Ecto neural progenitor cell (in vitro differentiated cells): ENCODE measurements around the gene ACE.

Experiments used
- DNase-seq: peaks from one replicate; pipeline ENCODE4 v3.0.0-alpha.2; 2018; ENCODE audit warnings: low spot score

ACE gene

DNA sequence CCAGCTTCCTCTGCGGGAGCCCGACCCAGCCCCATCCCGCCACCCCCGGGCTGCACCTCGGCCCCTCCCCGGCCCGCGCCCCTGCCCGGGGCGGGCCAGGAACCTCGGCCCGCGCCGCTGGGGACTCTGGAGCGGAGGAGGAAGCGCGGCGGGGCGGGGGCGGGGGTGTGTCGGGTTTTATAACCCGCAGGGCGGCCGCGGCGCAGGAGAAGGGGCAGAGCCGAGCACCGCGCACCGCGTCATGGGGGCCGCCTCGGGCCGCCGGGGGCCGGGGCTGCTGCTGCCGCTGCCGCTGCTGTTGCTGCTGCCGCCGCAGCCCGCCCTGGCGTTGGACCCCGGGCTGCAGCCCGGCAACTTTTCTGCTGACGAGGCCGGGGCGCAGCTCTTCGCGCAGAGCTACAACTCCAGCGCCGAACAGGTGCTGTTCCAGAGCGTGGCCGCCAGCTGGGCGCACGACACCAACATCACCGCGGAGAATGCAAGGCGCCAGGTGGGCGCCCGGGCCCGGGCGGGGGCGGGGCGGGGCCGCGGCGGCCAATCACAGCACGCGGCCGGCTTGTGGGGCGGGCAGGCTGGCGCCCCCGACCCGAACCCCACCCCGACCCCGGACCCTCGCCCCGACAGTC, at the start of gene ACE:
Gene ACE, plus strand, starts transcription at position 208 of the 626 bp plus-strand sequence. Its CDS starts 34 bp downstream, at position 242.
- peak; percentile 76 for DNase-seq

DNA sequence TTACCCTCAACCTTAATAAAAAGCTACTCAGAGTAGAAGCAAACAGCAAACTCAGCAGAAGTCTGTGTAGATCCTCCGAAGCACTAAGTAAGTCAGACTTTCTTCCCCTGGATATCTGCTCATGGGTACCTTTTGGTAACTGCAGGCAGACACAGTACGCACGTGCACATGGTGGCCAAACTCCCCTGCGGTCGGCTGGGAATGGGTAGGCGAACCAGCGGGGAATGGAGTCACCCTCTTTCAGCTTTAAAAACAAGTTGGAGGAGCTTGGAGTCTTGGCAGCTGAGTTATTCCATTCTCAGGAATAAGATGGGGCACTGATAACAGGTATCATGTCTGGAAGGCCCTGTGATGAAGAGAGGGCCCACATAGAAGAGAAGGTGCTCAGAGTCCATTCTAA, 47.1 kb upstream of the ACE start:
- no peak for DNase-seq

DNA sequence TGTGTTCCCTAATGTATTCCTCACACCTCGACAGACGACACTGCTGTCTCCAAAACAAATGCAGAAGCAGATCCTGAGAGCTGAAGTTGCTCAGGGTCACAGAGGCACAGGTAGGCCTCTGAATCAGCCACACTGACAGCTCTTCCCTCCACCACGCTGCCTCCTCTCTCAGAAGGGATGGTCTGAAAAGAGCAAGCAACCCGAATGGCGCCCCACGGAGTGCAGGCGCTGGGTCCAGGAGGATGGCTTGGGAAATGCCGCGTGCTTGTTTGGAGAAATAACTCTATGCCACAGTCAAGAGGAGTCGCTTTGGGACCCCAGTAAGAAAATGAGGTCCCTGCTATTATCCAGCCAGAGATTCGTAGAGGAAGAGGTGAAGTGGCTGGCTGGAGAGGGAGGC, 46.6 kb upstream of the ACE start:
- DNase-seq: no peak

DNA sequence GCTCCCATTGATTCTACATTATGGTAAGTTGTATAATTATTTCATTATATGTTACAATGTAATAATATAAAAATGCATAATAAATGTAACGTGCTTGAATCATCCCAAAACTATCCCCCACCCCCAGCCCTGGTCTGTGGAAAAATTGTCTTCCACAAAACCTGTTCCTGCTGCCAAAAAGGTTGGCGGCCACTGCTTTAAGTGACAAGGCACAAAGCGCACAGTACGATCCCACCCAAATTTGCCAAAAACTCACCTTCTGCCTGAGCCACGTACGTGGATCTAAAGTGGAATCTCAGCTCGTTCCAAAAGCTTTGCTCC, 45.3 kb upstream of the ACE start:
- DNase-seq: no peak

DNA sequence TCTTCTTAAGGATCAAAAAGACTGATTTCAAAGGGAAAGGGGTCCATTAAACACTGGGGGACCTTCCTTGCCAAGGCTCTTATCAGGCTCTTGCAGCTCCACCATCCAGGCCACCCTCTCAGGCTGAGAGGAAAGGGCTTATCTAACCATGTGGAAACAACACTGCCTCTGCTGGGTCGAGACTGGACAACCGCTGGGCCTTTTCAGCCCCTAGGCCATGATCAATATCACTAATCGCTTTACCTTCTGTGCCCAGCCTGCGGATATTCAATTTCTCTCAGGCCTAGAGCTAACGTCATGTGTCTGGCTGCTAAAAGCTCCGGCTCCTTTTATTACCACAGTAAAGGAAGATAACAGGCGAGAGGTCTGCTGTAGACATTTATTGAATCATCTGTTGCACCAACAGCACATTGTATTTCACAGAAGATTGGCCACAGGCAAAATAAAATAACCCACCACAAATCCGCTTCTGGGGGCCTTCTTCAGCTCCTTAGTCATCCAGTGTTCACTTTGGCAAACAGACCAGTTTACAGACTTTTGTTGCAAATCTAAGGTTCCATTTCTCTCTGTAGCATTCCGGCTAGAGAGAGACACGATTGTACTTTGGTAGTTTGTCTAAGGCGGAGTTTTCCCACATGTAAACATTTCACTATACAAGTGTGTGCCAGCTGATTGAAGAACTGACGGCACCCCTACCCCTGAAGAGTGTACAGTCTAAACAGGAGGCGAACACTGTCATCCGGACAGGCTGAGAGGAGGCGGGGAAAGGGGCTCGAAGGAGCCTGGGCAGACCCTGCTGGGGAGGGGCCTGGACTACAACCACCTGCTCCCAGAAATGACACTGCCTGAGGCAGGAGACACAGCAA, 44.7 kb upstream of the ACE start:
- no peak for DNase-seq

DNA sequence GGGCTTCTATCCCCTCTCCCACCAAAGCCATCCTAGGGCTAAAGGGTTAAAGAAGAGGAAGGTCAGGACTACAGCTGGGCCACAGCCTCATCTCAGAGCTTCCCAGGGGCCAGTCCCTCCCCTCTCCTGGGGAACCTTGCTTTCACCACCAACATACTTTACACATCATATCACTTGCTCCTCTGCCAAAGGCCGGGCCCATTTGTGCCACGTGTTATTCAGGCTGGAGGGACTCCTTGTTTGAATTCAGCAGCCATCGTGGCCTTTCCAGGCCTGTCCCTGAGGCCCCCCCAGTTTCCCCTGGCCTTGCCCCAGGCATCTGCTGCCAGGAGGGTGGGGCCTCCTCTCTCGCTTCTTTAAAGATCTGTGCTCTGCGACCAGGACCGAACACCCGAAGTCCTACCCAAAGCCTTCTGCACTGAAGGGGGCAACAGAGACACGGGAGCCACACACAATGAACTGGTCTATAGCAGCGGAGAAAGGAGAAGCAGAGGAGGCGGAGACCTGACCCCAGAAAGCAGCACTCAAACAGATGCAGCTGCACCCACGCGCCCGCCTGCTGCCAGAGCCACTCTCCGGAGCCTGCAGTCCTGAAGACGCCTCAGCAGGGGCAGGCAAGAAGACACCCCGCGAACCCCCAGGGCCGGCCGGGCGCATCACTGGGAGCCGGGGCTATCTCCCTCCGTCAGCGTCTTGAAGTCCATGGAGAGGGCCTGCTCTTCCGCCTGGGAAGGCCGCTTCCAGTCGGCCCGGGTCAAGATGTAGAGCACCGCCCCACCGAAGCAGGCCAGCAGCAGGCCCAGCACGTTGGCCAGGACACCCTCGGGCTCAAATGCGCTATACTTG, 42.9 kb upstream of the ACE start:
- DNase-seq: no peak

DNA sequence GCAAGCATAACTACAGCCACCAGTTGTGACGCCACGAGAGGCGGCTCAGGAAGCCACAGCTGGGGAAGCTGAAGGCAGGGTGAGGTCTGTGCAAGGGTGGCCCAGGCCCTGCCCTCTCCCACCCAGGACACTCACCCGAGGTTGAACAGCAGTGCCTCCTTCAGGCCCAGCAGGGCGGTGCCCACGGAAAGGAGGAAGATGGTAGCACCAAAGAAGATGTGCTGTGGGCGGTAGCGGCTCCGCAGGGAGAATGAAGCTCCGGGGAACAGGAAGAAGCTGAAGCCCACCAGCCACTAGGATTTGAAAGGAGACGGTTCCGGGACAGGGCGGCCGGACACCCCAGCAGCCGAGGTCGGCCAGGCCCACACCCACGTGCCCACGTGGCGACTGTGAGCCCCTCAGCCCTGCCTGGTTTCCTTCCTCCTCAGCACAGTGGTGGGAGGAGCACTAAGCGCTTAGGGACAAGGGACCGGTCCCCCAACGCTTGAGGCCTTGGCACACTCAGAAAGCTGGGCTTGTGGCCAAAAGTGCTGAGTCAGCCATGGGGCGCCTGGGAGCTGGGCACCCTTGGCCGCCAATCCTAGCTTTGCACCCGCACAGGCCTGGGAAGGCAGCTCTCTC, 41.8 kb upstream of the ACE start:
- no peak for DNase-seq

DNA sequence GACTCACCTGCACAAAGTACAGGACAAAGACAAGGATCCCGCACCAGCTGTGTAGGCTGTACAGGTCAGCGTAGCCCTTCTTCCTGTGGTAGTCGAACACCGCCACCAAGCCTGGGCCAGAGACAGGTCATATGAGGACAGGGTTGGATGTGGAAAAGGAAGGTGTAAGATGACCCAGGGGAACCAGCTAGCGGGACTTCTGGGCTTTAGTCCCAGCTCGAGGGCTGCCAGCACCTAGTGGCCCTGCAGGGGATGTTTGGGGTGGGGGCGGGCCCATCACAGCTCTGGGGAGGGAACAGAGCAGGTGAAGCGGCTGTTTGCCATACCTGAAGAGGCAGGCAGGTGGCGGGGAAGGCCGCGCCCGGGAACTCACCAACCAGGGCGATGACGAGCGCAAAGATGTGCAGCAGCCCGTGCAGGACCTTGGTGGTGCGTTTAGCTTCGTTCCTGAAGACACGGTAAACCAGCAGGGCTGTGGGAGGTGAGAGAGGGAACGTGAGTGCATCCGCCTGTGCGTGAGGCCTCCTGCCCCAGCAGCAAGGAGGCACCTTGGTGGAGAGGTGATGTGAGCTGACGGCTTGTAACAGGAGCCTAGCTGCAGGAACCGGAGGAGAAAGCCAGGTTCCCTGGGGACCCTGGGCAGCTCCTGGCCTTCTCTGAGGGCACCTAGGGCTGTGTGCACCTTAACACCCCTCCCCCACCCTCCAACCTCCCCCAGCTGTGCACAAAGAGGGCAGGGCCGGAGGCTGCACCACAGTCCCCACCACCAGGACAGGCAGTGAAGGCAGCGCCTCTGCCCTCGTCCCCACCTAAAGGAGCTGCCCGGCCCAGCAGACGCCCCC, 41.0 kb upstream of the ACE start:
- no peak for DNase-seq

DNA sequence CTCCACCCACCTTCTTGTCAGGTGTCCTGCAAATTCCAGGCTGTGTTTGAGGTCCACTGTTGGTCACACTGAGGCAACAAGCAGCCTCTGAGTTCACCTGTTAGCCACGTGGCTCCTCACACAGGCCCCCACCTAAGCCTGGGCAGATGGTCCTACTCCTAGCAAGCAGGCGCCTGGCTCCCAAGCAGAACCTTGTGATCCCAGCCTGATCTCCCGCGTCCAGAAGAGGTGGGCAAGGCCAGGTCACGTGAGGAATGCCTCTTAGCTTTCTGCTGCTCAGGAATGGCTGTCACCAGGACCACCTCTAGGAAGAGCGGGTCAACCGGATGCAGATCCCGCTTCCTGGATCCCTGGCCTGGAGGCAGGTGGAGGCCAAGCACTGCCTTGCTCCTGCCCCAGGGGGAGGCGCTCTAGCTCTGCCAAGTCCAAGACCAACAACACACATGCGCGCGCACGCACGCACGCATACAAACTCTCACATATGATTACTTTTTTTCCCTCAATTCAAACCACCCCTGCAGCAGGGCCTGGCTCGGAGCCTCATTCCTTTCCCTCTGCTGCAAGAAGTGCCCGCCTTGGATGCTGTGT, 40.2 kb upstream of the ACE start:
- no peak for DNase-seq

DNA sequence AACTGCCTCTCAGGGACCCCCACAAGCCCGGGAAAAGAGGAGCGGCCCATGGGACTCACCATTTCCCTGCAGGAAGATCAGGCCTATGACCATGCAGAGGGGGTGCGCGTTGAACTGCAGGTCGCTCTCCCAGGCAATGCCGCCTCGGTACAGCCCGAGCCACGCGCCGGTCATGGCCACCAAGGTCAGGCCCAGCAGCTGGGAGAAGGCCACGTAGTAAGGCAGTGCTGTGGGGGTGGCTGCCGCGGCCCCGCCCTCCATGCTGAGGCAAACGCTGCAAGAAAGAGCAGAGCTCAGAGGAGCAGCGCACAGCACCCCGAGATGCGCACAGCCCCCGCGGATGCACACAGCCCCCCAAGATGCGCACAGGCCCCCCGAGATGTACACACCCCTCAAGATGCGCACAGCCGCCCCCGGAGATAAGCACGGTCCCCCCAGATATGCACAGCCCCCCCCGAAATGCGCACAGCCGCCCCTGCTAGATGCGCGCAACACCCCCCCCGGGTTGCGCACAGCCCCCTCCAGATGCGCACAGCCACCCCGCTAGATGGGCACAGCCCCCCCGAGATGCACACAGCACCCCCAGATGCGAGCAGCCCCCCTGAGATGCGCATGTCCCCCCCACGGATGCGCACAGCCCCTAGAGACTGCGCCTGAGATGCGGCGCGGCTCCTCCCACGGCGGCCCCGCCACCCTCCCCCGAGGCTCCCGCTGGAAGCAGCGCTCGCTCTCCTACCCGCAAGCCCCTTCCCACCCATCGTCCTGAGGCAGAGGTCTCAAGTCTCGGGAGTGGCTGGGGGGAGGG, 39.4 kb upstream of the ACE start:
- DNase-seq: no peak

DNA sequence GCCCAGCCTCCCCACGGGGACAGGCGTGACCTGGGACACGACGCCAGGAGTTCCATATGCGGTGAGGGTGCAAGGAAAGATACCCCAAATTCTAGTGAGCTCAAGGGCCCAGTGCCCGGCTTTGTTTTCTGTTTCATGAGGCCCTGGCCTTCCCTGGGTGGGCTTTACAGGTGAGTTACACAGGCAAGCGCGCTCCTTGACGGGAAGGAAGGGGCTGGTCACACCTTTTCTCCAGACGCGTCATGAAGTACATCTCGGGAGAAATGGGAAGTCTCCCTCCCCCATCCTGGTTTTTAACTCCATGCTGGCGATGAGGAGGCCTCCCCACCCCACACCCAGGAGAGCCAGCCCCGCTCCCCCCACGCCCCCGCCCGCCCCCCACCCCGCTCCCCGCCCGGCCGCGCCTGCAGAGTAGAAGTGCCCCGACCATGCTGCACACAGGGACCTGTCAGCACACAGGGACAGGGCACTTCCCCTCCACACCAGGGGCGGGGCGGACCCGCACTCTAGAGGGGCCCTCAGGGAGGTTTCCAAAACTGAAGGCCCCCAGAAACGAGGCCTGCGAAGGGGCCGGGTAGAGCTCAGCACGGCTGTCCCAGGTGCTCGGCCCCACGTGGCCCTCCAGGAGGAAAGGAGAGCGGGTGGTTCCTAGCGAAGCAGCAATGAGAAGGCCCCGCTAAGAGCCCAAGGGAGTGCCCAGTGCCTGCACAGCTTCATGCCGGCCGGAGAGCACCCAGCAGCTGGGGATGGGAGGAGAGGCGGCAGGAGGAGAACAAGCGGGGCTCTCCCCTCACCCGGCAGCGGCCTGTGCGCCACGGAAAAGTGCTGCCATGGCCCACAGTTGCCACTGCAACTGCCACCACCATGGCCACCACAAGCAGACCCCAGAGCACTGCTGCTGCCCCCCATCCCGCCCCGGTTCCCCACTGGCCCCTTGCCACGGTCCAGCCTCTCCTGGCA, 38.5 kb upstream of the ACE start:
- no peak for DNase-seq

DNA sequence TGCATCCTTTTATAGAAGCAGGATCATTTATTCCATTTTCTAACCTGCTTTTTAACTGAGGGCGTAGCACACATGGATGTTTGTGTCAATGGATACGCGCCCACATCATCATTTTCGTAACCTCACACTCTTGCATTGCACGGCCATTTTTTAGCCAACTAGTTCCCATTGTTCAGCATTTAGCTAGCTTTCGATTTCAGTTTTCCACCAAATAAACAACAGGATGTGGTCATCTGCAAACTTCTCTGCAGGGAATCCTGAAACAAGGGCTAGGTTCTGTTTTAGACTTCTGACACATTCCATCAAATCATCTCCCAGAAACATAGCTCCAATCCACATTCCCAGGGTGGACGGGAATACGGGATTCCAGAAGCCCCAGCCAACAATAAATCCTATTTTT, 37.2 kb upstream of the ACE start:
- no peak for DNase-seq

DNA sequence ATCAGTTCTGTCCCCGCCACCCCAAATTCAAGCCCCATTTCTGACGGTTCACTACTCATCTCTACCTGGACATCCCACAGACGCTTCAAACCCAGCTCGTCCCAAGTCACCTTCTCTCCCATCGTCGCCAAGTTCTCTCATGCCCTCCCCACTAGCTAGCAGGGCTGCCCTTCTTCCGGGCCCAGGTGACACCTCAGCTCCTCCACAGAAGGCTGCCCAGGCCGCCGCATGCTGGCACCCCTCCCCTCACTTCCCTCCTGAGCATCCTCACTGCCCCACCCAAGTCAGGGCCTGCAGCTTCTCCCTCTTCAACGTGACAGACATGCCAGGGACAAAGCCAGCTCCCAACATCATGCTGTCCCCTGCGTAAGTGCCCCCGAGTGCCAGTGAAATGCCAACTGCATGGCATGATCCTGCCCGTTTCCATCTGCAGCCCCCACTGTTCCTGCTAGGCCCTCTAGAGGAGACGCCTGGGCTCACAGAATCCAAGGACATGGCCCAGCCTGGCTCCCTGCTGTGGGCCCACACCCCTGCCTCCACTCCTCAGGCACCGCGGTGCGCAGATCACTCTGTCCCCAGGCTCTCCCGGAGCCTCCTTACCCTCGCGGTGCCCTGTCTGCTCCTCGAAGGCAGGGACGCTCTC, 36.6 kb upstream of the ACE start:
- no peak for DNase-seq

DNA sequence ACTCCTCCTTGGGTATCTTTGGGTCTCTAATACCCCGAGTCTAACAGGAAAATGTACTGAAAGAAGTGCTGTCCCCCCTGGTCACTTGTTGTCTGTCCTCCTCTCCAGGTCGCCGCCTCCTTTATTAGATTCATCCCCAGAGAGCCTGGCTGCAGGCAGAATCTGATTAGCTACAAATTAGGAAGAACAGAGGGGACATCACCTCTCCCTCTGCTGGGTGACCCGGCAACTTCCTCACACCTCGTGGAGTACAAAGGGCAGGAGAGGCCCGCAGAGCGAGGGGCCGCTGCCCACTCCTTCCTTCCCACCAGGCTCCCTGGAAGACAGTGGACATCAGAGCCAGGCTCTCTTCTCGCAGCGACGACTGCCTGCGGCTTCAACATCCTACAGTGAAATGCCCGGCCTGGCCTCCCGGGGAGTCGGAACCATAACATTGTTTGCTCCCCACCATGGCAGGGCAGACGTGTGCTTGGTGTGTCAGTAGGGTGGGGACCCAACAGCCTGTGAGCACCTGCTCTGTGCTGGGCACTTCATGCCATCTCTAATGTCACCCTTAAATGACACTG, 36.0 kb upstream of the ACE start:
- no peak for DNase-seq

DNA sequence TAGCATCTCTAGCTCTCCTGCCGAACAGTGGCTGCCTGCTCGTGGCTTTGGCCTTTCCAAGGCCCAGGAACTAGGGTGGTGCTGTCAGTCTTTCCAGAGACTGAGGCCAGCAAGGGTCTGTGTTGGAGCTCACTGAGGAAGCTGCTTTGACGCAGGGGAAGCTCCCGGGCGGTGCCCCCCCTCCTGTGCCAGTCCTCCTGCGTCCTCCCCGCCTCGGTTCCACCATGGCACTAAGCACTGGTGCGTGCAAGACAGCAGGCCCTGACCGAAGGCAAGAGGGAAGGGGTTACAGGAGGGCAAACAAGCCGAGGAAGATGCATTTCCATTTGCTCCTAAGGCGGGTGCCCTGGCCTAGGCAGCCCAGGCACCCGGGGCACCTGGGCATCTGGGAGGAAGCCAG, 35.2 kb upstream of the ACE start:
- no peak for DNase-seq

DNA sequence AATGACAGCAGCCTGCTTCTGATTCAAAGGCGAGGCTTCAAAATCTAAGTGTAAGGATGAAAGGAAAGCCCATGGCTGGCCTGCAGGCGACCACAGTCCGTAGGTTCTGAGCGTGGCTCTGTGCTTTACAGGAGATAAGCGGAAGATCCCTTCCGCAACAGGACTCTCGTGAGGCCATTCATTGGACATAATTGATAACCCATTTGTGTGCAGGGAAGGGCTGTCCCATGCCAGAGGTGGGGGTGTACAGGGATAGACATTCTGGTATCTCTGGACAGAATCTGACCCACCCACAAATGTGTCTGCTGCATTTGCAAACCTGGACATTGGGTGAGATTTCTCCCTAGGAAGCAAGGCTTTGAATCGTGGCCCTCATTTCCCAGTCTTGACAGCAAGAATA, 34.8 kb upstream of the ACE start:
- DNase-seq: no peak

DNA sequence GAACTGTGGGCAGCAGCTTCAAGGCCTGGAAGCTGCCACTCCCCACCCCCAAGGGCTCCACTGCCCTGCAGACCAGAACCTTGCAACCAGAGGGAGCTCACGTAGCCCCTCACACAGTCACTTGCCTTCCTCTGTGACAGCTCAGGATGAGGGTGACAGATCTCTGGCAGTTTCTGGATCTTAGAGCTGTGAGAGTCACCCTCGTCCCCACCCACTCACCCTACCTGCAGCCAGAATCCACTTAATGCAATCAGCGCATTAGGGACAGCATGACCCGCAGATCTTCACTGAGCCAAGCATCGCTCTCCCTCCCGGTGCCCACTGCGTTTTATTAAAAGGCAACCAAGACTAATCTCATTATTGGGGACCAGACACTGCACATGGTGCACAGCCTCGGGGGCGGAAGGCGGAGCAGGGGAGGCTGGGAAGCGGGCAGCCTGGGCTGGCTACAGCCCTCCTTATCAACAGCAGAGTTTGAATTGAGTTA, 34.3 kb upstream of the ACE start:
- DNase-seq: peak; percentile 74

DNA sequence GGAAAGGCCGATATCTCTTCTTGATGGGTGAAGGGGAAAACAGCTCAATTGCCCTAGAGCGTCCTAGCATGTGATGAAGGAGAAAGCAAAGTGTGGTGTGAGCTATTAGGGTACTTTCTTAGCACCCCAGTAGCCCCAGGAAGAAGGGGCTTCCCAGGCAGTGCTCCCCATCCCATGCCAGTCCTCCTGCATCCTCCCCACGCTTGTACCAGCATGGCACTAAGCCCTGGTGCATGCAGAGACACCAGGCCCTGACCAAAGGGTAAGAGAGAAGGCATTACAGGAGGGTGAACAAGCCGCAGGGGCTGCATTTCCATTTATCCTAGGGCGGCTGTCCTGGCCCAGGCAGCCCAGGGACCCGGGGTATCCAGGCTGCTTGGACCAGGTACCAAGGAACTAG, 33.8 kb upstream of the ACE start:
- no peak for DNase-seq
